Measurements from ENCODE around the gene COLGALT1.
A peak's percentile ranks its signal among the peaks of the same experiment; 100 is the strongest.

COLGALT1 gene

GRCh38 chr19:17532557-17532956 lies 22.9 kb upstream of the COLGALT1 start:
- H3K27ac ChIP-seq (ENCODE audit: low read length), result no peak overlapping the region
- H3K4me3 ChIP-seq (ENCODE audit: low read length in 2 of 2), result no peak overlapping the region
- no peak overlapping the region for H3K9ac ChIP-seq (ENCODE audit: low read length in 2 of 2)
- H3K4me1 ChIP-seq (ENCODE audit: control insufficient read depth, insufficient read depth, low read length), result no peaks in the 10 kb centered on the region
- H3K27me3 ChIP-seq (ENCODE audit: control insufficient read depth in 1 of 2, insufficient read depth in 2 of 2, low read length in 2 of 2), result peaks cover 11 to 12% of the 10 kb centered on the region in 2 donors
- no peaks in the 10 kb centered on the region for H3K36me3 ChIP-seq (ENCODE audit: control insufficient read depth in 2 of 2, insufficient read depth in 2 of 2, low read length in 2 of 2)
- H3K9me3 ChIP-seq (ENCODE audit: control insufficient read depth in 2 of 2, low read length in 2 of 2), result peaks cover 0 to 8% of the 10 kb centered on the region in 2 donors

- H3K36me3 ChIP-seq (ENCODE audit: control insufficient read depth in 2 of 2, insufficient read depth in 2 of 2, low read length in 2 of 2), result no peaks in the 10 kb centered on the region
- H3K9ac ChIP-seq (ENCODE audit: low read length in 2 of 2), result no peak overlapping the region
- no peak overlapping the region for H3K27ac ChIP-seq (ENCODE audit: low read length)
- peaks cover 12% of the 10 kb centered on the region for H3K4me1 ChIP-seq (ENCODE audit: control insufficient read depth, insufficient read depth, low read length)
- peaks cover 0 to 4% of the 10 kb centered on the region in 2 donors for H3K27me3 ChIP-seq (ENCODE audit: control insufficient read depth in 1 of 2, insufficient read depth in 2 of 2, low read length in 2 of 2)
- no peak overlapping the region for H3K4me3 ChIP-seq (ENCODE audit: low read length in 2 of 2)
- H3K9me3 ChIP-seq (ENCODE audit: control insufficient read depth in 2 of 2, low read length in 2 of 2), result no peaks in the 10 kb centered on the region
Observed at GRCh38 chr19:17534767-17535166, 20.7 kb upstream of the COLGALT1 start.

- no peak overlapping the region for H3K9ac ChIP-seq (ENCODE audit: low read length in 2 of 2)
- H3K36me3 ChIP-seq (ENCODE audit: control insufficient read depth in 2 of 2, insufficient read depth in 2 of 2, low read length in 2 of 2), result no peaks in the 10 kb centered on the region
- H3K4me1 ChIP-seq (ENCODE audit: control insufficient read depth, insufficient read depth, low read length), result peaks cover 12% of the 10 kb centered on the region
- no peak overlapping the region for H3K4me3 ChIP-seq (ENCODE audit: low read length in 2 of 2)
- H3K27ac ChIP-seq (ENCODE audit: low read length), result no peak overlapping the region
- no peaks in the 10 kb centered on the region for H3K27me3 ChIP-seq (ENCODE audit: control insufficient read depth in 1 of 2, insufficient read depth in 2 of 2, low read length in 2 of 2)
- H3K9me3 ChIP-seq (ENCODE audit: control insufficient read depth in 2 of 2, low read length in 2 of 2), result peaks cover 0 to 3% of the 10 kb centered on the region in 2 donors
Observed at GRCh38 chr19:17536955-17537354, 18.5 kb upstream of the COLGALT1 start.

DNA sequence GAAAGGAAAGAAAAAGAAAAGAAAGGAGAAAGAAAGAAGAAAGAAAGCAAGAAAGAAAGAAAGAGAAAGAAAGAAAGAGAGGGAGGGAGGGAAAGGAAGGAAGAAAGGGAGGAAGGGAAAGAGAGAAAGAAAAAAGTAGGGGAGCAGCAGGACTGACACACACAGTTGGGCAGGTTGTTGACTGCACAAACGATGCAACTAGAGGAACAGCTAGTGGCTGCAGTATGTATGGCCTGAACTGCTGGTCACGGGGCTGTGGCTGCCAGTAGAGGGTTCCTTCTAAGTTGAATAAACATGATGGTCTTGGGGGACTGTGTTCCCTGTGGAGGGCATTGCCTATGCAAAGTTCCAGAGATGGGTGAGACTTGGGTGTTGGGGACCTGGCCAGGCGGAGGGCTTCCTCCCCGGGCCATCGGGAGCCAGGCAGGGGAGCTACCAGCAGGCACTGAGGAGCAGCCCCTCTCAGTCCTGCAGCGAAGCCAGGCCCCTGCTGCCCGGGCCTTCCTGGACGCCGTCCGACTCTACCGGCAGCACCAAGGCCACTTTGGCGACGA lies 16.7 kb upstream of the COLGALT1 start:
- Histone ChIP-seq H3K4me3 (ENCODE audit: low read length in 2 of 2) (peak overlapping the region; percentile 46 to 75), H3K27ac (ENCODE audit: low read length) (peak overlapping the region; percentile 6), H3K9ac (ENCODE audit: low read length in 2 of 2) (peak overlapping the region; percentile 21 to 51), H3K36me3 (ENCODE audit: control insufficient read depth in 2 of 2, insufficient read depth in 2 of 2, low read length in 2 of 2) (no peaks in the 10 kb centered on the region), H3K27me3 (ENCODE audit: control insufficient read depth in 1 of 2, insufficient read depth in 2 of 2, low read length in 2 of 2) (no peaks in the 10 kb centered on the region), H3K9me3 (ENCODE audit: control insufficient read depth in 2 of 2, low read length in 2 of 2) (peaks cover 0 to 3% of the 10 kb centered on the region in 2 donors), H3K4me1 (ENCODE audit: control insufficient read depth, insufficient read depth, low read length) (peaks cover 12% of the 10 kb centered on the region)

DNA sequence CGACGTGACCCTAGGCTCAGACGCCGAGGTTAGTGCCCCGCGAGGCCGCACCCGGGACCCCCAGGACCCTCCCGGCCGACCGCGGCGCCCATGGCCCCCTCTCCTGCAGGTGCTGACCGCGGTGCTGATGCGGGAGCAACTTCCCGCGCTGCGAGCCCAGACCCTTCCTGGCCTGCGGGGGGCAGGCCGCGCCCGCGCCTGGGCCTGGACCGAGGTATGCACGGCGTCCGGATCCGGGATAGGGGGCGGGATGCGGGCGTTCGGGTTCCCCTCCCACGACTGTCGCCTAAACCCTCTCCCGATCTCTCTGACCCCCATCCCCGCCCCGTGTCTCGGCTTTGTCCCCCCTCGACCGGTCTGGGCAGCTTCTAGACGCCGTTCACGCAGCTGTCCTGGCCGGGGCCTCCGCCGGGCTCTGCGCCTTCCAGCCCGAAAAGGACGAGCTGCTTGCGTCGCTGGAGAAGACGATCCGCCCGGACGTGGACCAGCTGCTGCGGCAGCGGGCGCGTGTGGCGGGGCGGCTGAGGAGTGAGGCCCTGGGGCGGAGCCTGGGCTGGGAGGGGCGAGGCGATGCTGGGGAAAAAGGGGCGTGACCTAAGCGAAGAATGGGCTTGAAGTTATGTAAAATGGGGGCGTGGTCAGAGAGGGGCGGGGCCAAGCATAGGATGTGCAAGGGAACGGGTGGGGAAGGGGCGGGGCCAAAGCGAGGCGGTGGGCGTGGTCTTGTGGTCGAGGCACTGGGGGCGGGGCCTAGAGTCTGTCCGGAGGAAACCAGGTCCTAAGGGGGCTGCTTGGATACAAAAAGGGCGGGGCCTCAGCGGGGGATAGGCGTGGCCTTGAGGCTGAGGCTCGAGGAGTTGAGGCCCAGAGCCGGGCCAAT lies 16.0 kb upstream of the COLGALT1 start:
- H3K4me3 ChIP-seq (ENCODE audit: low read length in 2 of 2), result peak overlapping the region; percentile 46 to 75
- H3K27ac ChIP-seq (ENCODE audit: low read length), result peak overlapping the region; percentile 6
- H3K9ac ChIP-seq (ENCODE audit: low read length in 2 of 2), result peak overlapping the region; percentile 21 to 51

GRCh38 chr19:17540174-17540573 lies 15.3 kb upstream of the COLGALT1 start:
- Histone ChIP-seq H3K4me3 (ENCODE audit: low read length in 2 of 2) (no peak overlapping the region), H3K9ac (ENCODE audit: low read length in 2 of 2) (no peak overlapping the region), H3K27ac (ENCODE audit: low read length) (no peak overlapping the region), H3K4me1 (ENCODE audit: control insufficient read depth, insufficient read depth, low read length) (peaks cover 12% of the 10 kb centered on the region), H3K27me3 (ENCODE audit: control insufficient read depth in 1 of 2, insufficient read depth in 2 of 2, low read length in 2 of 2) (no peaks in the 10 kb centered on the region), H3K9me3 (ENCODE audit: control insufficient read depth in 2 of 2, low read length in 2 of 2) (peaks cover 0 to 3% of the 10 kb centered on the region in 2 donors), H3K36me3 (ENCODE audit: control insufficient read depth in 2 of 2, insufficient read depth in 2 of 2, low read length in 2 of 2) (no peaks in the 10 kb centered on the region)

More for the DNA sequence above, 16.0 kb upstream of the COLGALT1 start:
- H3K4me1 ChIP-seq (ENCODE audit: control insufficient read depth, insufficient read depth, low read length), result peaks cover 12% of the 10 kb centered on the region
- no peaks in the 10 kb centered on the region for H3K27me3 ChIP-seq (ENCODE audit: control insufficient read depth in 1 of 2, insufficient read depth in 2 of 2, low read length in 2 of 2)
- H3K9me3 ChIP-seq (ENCODE audit: control insufficient read depth in 2 of 2, low read length in 2 of 2), result peaks cover 0 to 3% of the 10 kb centered on the region in 2 donors
- H3K36me3 ChIP-seq (ENCODE audit: control insufficient read depth in 2 of 2, insufficient read depth in 2 of 2, low read length in 2 of 2), result no peaks in the 10 kb centered on the region

- Histone ChIP-seq H3K27me3 (ENCODE audit: control insufficient read depth in 1 of 2, insufficient read depth in 2 of 2, low read length in 2 of 2) (no peaks in the 10 kb centered on the region), H3K9ac (ENCODE audit: low read length in 2 of 2) (no peak overlapping the region), H3K36me3 (ENCODE audit: control insufficient read depth in 2 of 2, insufficient read depth in 2 of 2, low read length in 2 of 2) (no peaks in the 10 kb centered on the region), H3K4me3 (ENCODE audit: low read length in 2 of 2) (no peak overlapping the region), H3K27ac (ENCODE audit: low read length) (no peak overlapping the region), H3K9me3 (ENCODE audit: control insufficient read depth in 2 of 2, low read length in 2 of 2) (peaks cover 0 to 3% of the 10 kb centered on the region in 2 donors), H3K4me1 (ENCODE audit: control insufficient read depth, insufficient read depth, low read length) (peaks cover 12% of the 10 kb centered on the region)
Observed at GRCh38 chr19:17541184-17541759, 14.2 kb upstream of the COLGALT1 start.

DNA sequence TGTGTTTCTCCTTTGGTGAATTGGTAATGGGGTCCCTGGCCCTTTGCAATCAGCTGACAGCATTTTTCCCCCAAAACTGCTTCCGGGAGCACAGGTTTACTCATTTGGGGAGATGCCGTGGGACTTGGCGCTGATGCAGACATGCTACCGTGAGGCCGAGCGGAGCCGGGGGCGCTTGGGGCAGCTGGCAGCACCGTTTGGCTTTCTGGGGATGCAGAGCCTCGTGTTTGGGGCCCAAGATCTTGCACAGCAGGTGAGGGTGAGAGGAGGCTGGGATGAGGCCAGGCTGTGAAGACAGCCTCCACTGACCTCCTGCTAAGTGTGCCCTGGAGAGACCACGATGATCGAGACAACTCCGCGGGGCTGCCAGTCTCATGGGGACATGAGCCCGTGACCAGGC lies 13.4 kb upstream of the COLGALT1 start:
- no peak overlapping the region for H3K9ac ChIP-seq (ENCODE audit: low read length in 2 of 2)
- H3K27me3 ChIP-seq (ENCODE audit: control insufficient read depth in 1 of 2, insufficient read depth in 2 of 2, low read length in 2 of 2), result no peaks in the 10 kb centered on the region
- peaks cover 0 to 3% of the 10 kb centered on the region in 2 donors for H3K9me3 ChIP-seq (ENCODE audit: control insufficient read depth in 2 of 2, low read length in 2 of 2)
- H3K4me3 ChIP-seq (ENCODE audit: low read length in 2 of 2), result no peak overlapping the region
- no peak overlapping the region for H3K27ac ChIP-seq (ENCODE audit: low read length)
- H3K4me1 ChIP-seq (ENCODE audit: control insufficient read depth, insufficient read depth, low read length), result peaks cover 12% of the 10 kb centered on the region
- no peaks in the 10 kb centered on the region for H3K36me3 ChIP-seq (ENCODE audit: control insufficient read depth in 2 of 2, insufficient read depth in 2 of 2, low read length in 2 of 2)

GRCh38 chr19:17542793-17543582 lies 12.5 kb upstream of the COLGALT1 start:
- no peaks in the 10 kb centered on the region for H3K27me3 ChIP-seq (ENCODE audit: control insufficient read depth in 1 of 2, insufficient read depth in 2 of 2, low read length in 2 of 2)
- H3K9ac ChIP-seq (ENCODE audit: low read length in 2 of 2), result no peak overlapping the region
- H3K4me3 ChIP-seq (ENCODE audit: low read length in 2 of 2), result no peak overlapping the region
- H3K36me3 ChIP-seq (ENCODE audit: control insufficient read depth in 2 of 2, insufficient read depth in 2 of 2, low read length in 2 of 2), result no peaks in the 10 kb centered on the region
- H3K4me1 ChIP-seq (ENCODE audit: control insufficient read depth, insufficient read depth, low read length), result peaks cover 12% of the 10 kb centered on the region
- H3K27ac ChIP-seq (ENCODE audit: low read length), result no peak overlapping the region
- peaks cover 0 to 3% of the 10 kb centered on the region in 2 donors for H3K9me3 ChIP-seq (ENCODE audit: control insufficient read depth in 2 of 2, low read length in 2 of 2)

DNA sequence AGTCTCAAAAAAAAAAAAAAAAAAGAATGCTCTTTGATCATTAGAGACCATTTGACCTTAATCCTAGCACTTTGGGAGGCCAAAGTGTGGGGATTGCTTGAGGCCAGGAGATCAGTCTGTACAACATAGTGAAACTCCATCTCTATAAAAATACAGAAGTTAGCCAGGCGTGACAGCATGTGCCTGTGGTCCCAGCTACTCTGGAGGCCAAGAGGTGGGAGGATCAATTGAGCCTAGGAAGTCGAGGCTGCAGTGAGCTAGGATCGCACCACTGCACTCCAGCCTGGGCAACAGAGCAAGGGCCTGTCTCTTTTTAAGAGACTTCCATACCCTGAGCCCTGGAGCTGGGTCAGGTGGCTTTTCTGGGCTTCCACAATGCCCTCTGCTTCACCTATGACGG lies 11.5 kb upstream of the COLGALT1 start:
- peaks cover 7% of the 10 kb centered on the region for H3K4me1 ChIP-seq (ENCODE audit: control insufficient read depth, insufficient read depth, low read length)
- no peak overlapping the region for H3K4me3 ChIP-seq (ENCODE audit: low read length in 2 of 2)
- no peaks in the 10 kb centered on the region for H3K36me3 ChIP-seq (ENCODE audit: control insufficient read depth in 2 of 2, insufficient read depth in 2 of 2, low read length in 2 of 2)
- H3K9ac ChIP-seq (ENCODE audit: low read length in 2 of 2), result no peak overlapping the region
- no peak overlapping the region for H3K27ac ChIP-seq (ENCODE audit: low read length)
- H3K27me3 ChIP-seq (ENCODE audit: control insufficient read depth in 1 of 2, insufficient read depth in 2 of 2, low read length in 2 of 2), result no peaks in the 10 kb centered on the region
- H3K9me3 ChIP-seq (ENCODE audit: control insufficient read depth in 2 of 2, low read length in 2 of 2), result peaks cover 0 to 3% of the 10 kb centered on the region in 2 donors

Data from stomach smooth muscle (tissue), 2 donors.